ENCODE measurements around the gene MARK2. TPM values are rescaled to one million over a fixed set of nuclear protein-coding genes. Genes with fewer than 3 reads are reported as not detected.

The MARK2 gene
- total and polyA plus RNA-seq, 2 of the 8 experiments (the other 6 are each of a cell fraction or from before 2014, with no cell fraction given), result 19.3 to 58.5 TPM

GRCh38 chr11:63905179-63905578 lies 66.3 kb downstream of the MARK2 start (continued):
- TF ChIP-seq CHD7 (IDR thresholded peaks at IDR 0.05; ENCODE audit: insufficient replicate concordance, low read length), result no peak
- no peak for TF ChIP-seq CTCF (IDR thresholded peaks at IDR 0.05; ENCODE audit: control extremely low read depth in 1 of 3, insufficient read depth in 1 of 3, low read depth in 1 of 3, low read length in 3 of 3)
- TF ChIP-seq POU5F1 (IDR thresholded peaks at IDR 0.05; ENCODE audit: low read depth, low read length), result no peak
- no peak for TF ChIP-seq BACH1 (IDR thresholded peaks at IDR 0.05; ENCODE audit: low read length)
- no peak for TF ChIP-seq RFX5 (IDR thresholded peaks at IDR 0.05; ENCODE audit: borderline replicate concordance, low read depth, low read length)
- no peak for TF ChIP-seq NRF1 (IDR thresholded peaks at IDR 0.05; ENCODE audit: low read depth, low read length)
- TF ChIP-seq TEAD4 (IDR thresholded peaks at IDR 0.05; ENCODE audit: low read depth, low read length), result no peak
